Measurements from ENCODE around the gene FILIP1L. TPM values are rescaled to one million over a fixed set of nuclear protein-coding genes. Genes with fewer than 3 reads are reported as not detected.

FILIP1L gene
- total RNA-seq, 4 donors from 2014 or later, result 4.4 to 17.7 (median 13.2) TPM

DNA sequence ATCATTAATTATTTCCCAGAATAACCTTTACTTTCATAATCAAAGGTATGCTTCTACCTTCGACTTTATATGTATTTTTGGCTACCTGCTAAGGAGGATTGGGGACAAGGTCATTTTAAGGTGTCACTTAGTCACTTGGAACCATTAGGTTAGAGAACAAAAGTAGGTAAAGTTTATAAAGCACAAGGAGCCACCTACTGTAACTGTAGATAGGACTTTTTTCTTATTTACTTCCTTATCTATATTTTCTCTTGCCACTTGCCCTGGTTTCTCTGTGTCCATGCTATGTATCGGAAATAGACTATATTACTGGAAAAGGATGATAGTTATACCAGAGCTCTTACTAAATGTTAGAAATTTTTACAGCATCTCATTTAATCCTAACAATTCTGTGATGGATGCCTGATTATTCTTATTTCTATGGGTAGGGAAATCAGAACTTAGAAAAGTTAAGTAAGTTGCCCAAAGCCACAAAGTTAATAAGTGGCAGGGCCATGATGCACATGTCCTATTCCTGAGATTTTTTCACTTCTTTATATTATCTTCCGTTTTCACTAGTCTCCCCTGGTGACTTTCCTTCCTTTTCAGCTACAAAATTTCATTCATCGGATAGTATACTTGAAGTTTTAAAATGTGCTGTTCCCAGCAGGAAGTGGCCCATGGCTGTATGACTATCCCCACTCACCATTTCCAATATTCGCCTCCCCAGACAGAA lies 164.2 kb downstream of the FILIP1L start:
- TF ChIP-seq POLR2A (IDR thresholded peaks at IDR 0.05), result no peak
- TF ChIP-seq, protein P1, sequence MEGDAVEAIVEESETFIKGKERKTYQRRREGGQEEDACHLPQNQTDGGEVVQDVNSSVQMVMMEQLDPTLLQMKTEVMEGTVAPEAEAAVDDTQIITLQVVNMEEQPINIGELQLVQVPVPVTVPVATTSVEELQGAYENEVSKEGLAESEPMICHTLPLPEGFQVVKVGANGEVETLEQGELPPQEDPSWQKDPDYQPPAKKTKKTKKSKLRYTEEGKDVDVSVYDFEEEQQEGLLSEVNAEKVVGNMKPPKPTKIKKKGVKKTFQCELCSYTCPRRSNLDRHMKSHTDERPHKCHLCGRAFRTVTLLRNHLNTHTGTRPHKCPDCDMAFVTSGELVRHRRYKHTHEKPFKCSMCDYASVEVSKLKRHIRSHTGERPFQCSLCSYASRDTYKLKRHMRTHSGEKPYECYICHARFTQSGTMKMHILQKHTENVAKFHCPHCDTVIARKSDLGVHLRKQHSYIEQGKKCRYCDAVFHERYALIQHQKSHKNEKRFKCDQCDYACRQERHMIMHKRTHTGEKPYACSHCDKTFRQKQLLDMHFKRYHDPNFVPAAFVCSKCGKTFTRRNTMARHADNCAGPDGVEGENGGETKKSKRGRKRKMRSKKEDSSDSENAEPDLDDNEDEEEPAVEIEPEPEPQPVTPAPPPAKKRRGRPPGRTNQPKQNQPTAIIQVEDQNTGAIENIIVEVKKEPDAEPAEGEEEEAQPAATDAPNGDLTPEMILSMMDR (IDR thresholded peaks at IDR 0.05), result no peak
- 90 to 94% methylated on average over 5 of the region's 5 CpGs for WGBS, 2 donors
- Histone ChIP-seq H3K27ac (no peak overlapping the region), H3K4me1 (peaks cover 0 to 9% of the 10 kb centered on the region in 2 donors), H3K36me3 (no peaks in the 10 kb centered on the region), H3K9me3 (no peaks in the 10 kb centered on the region), H3K27me3 (no peaks in the 10 kb centered on the region), H3K4me3 (replicated peaks in 1 of 3) (no peak overlapping the region)
- DNase-seq, result no peak
- intact Hi-C loops (cut with DNase I), result no loop called here

DNA sequence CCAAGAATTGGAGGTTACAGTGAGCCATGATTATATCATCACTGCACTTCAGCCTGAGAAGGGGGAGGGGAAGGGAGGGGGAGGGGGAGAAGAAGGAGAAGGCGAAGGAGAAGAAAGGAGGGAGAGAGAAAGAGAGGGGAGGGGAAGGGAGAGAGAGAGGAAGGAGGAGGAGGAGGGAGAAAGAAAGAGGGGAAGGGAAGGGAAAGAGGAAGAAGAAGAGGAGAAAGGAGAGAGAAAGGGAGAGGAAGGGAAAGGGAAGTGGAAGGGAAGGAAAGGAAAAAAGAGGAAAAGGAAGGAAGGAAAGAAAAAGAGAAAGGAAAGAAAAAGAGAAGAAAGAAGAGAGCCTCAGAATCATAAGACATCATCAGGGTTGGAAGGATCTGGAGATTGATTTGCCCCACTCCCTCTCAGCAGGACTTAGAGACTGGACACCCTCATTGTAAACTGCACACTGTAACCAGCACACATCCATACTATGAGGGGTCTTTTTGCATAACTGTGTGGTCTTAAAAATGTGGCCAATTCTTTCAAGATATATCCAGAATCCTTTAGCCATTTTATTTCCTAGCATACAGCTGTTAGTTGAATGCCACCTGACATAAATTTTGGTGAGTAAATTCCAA lies 165.7 kb downstream of the FILIP1L start:
- peaks cover 0 to 11% of the 10 kb centered on the region in 2 donors for H3K4me1 ChIP-seq
- no peak overlapping the region for H3K27ac ChIP-seq
- intact Hi-C loops (cut with DNase I), result no loop called here

DNA sequence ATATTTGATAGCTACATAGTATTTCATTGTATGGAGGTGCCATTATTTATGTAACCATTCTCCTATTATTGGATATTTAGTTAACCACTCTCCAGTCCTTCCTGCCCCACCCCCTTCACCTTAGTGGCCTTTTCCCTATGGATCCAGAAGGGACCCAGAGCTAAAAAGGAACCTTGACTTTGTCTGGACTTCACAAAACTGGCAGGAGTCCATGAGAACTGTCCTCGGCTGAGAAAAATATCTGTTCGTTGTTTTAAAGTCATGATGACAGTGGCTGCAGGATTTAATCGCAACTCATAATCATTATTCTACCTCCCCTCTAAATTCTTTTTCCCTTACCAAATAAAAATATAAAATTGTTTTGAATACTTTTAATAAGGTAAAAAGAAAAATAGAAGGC lies 166.9 kb downstream of the FILIP1L start:
- H3K27me3 ChIP-seq, result no peaks in the 10 kb centered on the region
- no peak for DNase-seq
- 83 to 86% methylated on average over 3 of the region's 3 CpGs for WGBS, 2 donors
- intact Hi-C loops (cut with DNase I), result no loop called here
- no peaks in the 10 kb centered on the region for H3K9me3 ChIP-seq
- no peaks in the 10 kb centered on the region for H3K36me3 ChIP-seq
- TF ChIP-seq, protein P1 (IDR thresholded peaks at IDR 0.05), result no peak
- H3K4me1 ChIP-seq, result peaks cover 0 to 11% of the 10 kb centered on the region in 2 donors
- H3K4me3 ChIP-seq (replicated peaks in 1 of 3), result no peak overlapping the region
- H3K27ac ChIP-seq, result no peak overlapping the region

More for the DNA sequence above, 165.7 kb downstream of the FILIP1L start:
- Histone ChIP-seq H3K27me3 (no peaks in the 10 kb centered on the region), H3K4me3 (replicated peaks in 1 of 3) (no peak overlapping the region), H3K9me3 (no peaks in the 10 kb centered on the region), H3K36me3 (no peaks in the 10 kb centered on the region)
- WGBS, 2 donors, result 91 to 98% methylated on average over 1 of the region's 1 CpG
- TF ChIP-seq, protein P1 (IDR thresholded peaks at IDR 0.05), result no peak
- no peak for TF ChIP-seq POLR2A (IDR thresholded peaks at IDR 0.05)
- DNase-seq, result no peak

DNA sequence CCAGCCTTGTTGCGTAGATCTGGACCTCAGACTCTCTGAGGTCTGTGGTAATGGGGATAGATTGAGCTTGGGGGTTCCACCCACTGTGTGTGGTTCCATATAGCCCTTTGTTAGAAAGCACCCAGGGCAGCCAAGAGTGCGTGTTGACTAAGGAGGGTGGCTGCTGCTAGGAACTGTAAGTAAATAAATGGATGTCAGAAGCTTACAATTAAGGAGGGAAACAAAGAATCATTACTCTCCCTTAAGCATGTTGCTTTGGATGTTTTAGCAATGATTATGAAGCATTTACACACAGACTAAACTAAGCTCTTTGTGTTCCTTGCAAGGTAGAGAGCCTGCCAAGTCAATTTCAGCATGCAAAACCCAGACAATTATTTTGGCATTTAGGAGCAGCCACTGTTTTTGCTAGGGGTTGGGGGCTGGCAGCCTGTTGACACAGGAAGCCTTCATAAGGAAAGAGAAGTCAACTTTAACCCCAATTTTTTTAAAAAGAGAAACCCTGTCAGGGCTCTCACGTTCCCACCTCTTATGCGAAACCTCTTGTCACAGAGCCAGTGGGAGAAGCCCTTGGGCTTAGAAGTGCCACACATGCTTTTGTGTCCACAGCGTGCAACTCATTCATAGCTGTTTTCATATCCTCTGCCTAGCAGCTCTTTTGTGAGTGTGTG lies 168.8 kb downstream of the FILIP1L start:
- H3K9me3 ChIP-seq, result no peaks in the 10 kb centered on the region
- H3K27ac ChIP-seq, result no peak overlapping the region
- H3K27me3 ChIP-seq, result no peaks in the 10 kb centered on the region
- no peak overlapping the region for H3K4me3 ChIP-seq (replicated peaks in 1 of 3)
- intact Hi-C loops (cut with DNase I), result no loop called here
- 43 to 50% methylated on average over 5 of the region's 5 CpGs for WGBS, 2 donors
- TF ChIP-seq, protein P1 (IDR thresholded peaks at IDR 0.05), result no peak
- no peak for TF ChIP-seq POLR2A (IDR thresholded peaks at IDR 0.05)
- peaks cover 0 to 11% of the 10 kb centered on the region in 2 donors for H3K4me1 ChIP-seq
- no peaks in the 10 kb centered on the region for H3K36me3 ChIP-seq
- DNase-seq, result peak; percentile 49 to 66

Data from thyroid gland (tissue), 4 donors.